GM06990 (cell line): Measurements from ENCODE around the gene PRICKLE2.

Source experiments
- DNase-seq: peaks from one replicate; pipeline ENCODE4 v3.0.0-alpha.2; 2011; ENCODE audit not compliant: insufficient read length; ENCODE audit errors: extremely low read depth
- H3K27me3 ChIP-seq: replicated peaks from 2 replicates; pipeline ENCODE4 v1.6.0; 2011; ENCODE audit warnings: low read length; ENCODE audit not compliant: control insufficient read depth, insufficient read depth
- H3K36me3 ChIP-seq: 2 replicates; pipeline ENCODE4 v1.5.1; 2011; ENCODE audit warnings: low read length; ENCODE audit not compliant: control insufficient read depth, insufficient read depth
- H3K4me3 ChIP-seq: replicated peaks from 2 replicates; pipeline ENCODE4 v1.5.1; 2011; ENCODE audit warnings: low read depth, mild to moderate bottlenecking, control low read depth, low read length
- CTCF ChIP-seq: IDR thresholded peaks from 2 replicates; pipeline ENCODE4 v1.5.1; 2011; ENCODE audit warnings: low read length, control low read depth, mild to moderate bottlenecking, inconsistent platforms; ENCODE audit not compliant: insufficient read depth, poor library complexity, severe bottlenecking

Gene PRICKLE2

GRCh38 chr3:64054488-64054887, 170.8 kb downstream of the PRICKLE2 start:
- no peaks in the 10 kb centered on the region for H3K36me3 ChIP-seq
- DNase-seq = no peak
- no peaks in the 10 kb centered on the region; the same call in 1 of the 2 replicates for H3K27me3 ChIP-seq
- TF ChIP-seq CTCF = no peak
- no peak overlapping the region for H3K4me3 ChIP-seq

- no peak for TF ChIP-seq CTCF
- no peak overlapping the region for H3K4me3 ChIP-seq
- DNase-seq = no peak
- H3K36me3 ChIP-seq = no peaks in the 10 kb centered on the region
- no peaks in the 10 kb centered on the region; the same call in 1 of the 2 replicates for H3K27me3 ChIP-seq
Measured at GRCh38 chr3:64053581-64053980, 171.7 kb downstream of the PRICKLE2 start.

GRCh38 chr3:64053117-64053516, 172.1 kb downstream of the PRICKLE2 start:
- Histone ChIP-seq H3K36me3 (no peaks in the 10 kb centered on the region), H3K27me3 (no peaks in the 10 kb centered on the region; the same call in 1 of the 2 replicates), H3K4me3 (no peak overlapping the region)
- TF ChIP-seq CTCF = no peak
- DNase-seq = no peak

- no peaks in the 10 kb centered on the region for H3K27me3 ChIP-seq
- H3K36me3 ChIP-seq = no peaks in the 10 kb centered on the region
- no peak overlapping the region for H3K4me3 ChIP-seq
- no peak for TF ChIP-seq CTCF
- DNase-seq = no peak
Measured at GRCh38 chr3:64049832-64050231, 175.4 kb downstream of the PRICKLE2 start.

- Histone ChIP-seq H3K36me3 (no peaks in the 10 kb centered on the region), H3K4me3 (no peak overlapping the region), H3K27me3 (no peaks in the 10 kb centered on the region)
- DNase-seq = no peak
- no peak for TF ChIP-seq CTCF
Measured at GRCh38 chr3:64049136-64049535, 176.1 kb downstream of the PRICKLE2 start.

GRCh38 chr3:64048631-64049061, 176.6 kb downstream of the PRICKLE2 start:
- no peak for DNase-seq
- no peak overlapping the region for H3K4me3 ChIP-seq
- no peaks in the 10 kb centered on the region for H3K36me3 ChIP-seq
- no peaks in the 10 kb centered on the region for H3K27me3 ChIP-seq
- TF ChIP-seq CTCF = no peak
